HL-60/S4 (cell line): Measurements from ENCODE around the gene ZNF618.
"Not testable (repeated sequence)": the region's sequence is repeated elsewhere in the genome, so short reads cannot be mapped to it uniquely, and the experiment has no call there.

ENCODE experiments used
- in situ Hi-C: fragments of 300-500 bp; cut with MboI; formaldehyde crosslinking; loops from 2 replicates; pipeline ENCODE4 v1.14.3; 2022; ENCODE audit warnings: low sequenced_read_pairs

The ZNF618 gene

DNA sequence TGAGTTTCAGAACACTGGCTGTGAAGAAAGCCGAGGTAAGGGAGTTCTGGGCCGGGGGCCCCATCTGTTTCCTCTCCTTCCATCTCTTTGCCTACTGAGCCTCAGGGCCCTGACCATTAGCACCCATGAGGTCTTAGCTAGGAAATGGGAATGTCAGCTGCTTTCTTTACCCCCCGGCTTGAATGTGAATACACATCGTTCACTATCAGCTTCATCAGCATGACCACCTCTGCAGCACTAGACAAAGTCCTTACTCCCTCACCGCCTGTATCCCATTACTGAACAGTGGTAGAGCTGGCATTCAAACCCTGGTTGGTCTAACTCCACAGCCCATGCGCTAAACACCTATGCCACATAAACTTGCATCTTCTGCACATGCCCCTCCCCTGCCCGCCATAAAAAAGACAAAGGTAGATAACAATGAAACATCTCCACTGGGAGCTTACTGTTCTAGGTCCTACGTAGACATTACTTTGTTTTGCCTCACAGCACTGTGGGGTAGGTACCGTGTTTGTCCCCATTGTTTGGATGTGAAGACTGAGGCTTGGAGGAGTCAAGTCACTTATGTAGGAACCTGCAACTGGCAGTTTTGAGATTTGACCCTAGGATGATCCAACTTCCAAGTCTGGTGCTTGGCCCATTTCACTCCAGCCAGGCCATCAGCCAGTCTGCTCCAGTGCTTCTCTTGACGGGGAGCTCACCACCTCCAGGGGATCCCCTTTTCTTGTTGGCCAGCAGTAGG lies 108.7 kb downstream of the ZNF618 start:
- in situ Hi-C loops = no loop called here

DNA sequence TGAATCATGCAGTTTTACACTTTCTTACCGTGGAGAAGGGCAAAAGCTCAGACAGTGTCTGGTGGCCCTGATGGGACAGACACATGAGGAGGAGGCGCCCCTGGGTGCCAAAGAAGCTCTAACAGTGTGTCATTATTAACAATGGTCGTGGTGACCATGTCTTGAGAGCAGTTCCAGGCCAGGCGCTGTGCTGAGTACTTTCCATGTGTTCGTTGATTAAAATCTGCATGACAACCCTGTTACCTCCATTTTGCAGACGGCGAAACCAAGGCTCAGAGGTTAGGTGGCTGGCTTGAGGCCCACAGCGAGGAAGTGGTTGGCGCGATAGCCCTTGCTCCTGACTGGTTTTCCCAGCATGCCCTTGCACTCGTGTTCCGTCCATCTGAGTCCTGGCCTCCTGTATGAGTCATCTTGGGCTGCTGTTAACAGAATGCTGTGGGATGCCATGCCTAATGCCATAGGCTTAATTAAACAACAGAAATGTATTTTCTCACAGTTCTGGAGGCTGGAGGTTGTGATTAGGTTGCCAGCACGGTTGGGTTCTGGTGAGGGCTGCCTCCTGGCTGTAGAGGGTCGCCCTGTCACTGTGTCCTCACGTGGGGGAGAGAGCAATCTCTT lies 110.0 kb downstream of the ZNF618 start:
- in situ Hi-C loops = no loop called here

DNA sequence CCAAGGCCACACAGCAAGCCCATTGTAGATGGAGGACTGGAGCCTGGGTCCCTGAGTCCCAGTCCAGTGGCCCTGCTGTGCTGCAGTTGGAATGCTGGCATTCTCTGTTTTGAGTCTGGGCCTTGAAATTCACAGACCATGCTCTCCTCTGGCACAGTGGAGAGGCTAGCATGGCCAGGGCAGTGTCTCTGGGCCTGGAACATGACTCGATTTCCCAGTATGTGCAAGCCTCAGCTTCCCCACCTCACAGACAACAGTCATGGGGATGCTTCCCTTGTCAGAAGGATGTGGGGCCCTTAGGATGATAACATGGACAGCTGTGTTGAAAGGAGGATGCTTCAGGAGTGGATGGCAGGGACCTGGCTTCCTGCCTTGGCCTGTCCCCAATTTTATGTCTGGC lies 110.8 kb downstream of the ZNF618 start:
- in situ Hi-C loops = no loop called here

DNA sequence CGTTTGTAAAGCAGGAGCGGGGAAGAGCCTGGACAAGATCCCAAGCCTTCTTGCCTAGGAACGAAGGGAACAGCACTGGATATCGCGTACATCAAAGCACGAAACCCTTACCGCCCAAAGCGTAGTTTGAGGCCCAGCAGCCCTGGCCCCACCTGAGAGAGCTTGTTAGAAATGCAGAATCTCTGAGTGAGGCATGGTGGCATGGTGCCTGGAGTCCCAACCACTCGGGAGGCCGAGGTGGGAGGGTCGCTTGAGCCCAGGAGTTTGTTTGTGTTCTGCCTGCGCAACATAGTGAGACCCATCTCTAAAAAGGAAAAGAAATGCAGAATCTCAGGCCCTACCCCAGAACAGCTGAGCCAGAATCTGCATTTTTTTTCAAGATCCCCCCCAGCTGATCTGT lies 111.4 kb downstream of the ZNF618 start:
- in situ Hi-C loops = no loop called here

DNA sequence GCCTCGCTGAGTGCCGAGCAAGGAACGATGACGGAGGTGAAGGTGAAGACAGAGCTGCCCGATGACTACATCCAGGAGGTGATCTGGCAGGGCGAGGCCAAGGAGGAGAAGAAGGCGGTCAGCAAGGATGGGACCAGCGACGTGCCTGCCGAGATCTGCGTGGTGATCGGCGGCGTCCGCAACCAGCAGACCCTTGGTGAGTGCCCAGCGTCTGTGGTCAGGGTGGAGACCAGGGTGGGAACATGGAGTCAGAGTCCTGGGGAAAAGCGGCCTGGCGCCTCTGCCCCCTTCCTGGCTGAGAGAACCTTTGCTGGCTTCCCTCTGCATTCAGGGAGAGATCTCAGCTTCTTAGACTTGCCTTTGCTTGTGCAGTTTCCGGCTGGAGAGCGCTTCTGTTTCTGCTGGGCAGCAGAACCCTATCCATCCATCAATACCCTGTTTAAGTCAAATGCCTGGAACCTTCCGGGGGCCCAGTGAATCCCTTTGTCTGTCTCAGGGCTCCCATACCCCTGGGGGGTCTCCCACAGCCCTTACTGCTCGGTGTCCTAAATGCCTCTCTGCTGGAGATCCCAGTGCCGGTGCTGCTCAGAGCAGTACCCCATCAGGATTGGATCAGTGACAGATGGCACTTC lies 112.4 kb downstream of the ZNF618 start:
- in situ Hi-C loops = no loop called here

DNA sequence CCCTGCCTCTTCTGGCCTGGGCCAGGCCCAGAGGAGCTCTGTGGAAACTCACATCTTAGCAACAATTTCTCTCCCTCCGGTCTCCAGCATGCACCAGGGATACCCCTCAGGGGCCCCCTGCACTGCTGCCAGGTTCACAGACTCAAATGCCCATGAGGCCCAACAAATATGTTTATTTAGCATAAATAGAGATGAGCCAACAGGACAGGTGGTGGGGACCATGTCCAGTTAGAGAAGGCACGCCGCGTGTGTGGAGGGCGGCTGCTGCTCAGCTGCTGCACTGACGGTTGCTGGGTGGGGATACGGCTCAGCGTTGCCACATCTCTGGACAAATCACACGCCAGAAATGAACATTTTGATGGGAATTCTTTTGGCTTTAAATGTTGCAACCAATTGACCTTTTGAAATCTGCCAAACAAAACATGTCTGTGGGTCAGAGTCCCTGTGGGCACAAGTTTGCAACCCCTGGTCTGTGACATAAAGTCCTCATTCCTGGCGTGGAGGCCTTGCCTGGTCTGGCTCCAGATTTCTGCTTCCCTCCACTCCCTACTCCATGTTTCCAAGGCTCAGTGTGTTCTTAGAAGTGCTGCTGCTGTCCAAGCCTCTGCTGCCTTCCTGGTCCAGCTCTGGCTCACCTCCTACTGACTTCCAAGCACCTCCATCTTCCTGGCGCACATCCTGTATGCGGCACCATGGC lies 113.1 kb downstream of the ZNF618 start:
- in situ Hi-C loops = no loop called here

DNA sequence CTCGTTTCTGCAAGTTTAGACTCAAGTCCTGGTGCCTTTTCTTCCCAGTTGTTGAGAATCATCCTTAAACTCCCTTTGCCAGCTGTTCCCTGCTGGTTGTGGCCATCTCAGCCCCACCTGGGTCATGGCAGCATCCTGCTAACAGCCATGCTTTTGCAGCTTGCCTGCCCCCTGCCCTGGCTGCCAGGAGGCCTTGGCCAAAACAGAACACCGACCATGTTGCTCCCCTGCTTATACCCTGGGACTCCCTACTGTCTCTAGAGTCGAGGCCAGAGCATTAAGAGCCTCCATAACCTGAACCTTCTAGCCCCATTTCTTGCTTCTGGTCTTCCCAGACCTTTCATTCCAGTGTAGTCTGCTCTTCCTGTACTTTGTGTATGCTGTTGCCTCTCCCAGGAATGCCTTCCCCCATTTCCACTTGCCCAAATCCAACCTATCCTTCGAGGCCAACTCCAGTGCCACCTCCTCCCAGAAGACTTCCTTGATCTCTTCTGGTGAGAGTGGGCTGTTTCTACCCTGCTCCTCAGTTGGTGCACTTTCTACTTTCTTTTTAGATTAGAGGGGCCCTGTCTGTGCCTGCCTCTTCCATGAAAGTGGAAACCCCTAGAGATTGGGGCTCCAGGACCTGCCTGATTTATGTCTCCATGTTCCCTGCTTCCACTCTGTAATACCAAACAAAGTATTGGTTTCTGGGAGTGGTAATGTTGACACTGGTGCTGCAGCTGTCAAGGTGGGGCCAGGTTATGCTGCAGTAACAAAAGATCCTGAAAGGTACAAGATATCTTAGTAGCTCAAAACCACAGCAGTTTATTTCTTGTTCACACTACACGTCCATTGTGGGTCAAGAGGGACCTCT lies 113.8 kb downstream of the ZNF618 start:
- in situ Hi-C loops = no loop called here

DNA sequence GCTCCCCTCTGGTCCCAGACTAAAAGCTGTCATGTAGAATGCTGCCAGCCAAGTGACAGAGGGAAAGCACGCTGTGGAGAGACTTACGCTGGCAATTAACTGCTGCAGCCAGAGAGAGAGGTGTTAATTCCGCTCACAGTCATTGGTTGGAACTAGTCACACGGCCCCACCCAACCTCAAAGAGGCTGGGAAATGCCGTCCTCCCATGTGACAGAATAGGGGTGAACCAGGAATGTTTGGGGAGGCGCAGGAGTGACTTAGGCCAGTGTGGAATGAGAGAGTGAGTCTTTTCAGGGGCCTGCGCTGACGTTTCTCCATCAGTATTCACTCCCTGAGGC lies 114.4 kb downstream of the ZNF618 start:
- in situ Hi-C loops = no loop called here

DNA sequence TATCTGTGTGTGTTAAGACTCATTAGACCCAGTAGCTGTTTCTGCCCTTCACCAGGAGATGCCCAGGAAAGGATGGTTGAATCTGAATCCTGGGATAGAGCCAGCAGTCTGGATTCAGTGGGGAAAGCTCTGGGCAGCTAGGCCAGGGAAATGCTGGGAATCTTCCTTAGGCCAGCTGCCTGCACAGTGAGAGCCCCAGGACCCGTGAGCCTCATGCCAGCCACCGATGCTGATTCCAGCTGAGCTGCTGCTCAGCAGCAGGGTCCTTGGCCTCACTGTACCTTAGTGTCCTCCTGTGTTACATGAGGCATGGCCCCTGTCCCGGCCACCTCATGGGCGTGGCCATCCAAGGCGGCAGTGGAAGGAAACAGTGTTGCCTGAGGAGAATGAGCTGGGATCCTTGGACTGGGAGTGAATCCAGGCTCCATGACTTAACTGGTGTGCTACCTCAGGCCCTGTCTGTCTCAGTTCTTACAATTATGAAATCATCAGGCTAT lies 114.9 kb downstream of the ZNF618 start:
- in situ Hi-C loops = no loop called here

DNA sequence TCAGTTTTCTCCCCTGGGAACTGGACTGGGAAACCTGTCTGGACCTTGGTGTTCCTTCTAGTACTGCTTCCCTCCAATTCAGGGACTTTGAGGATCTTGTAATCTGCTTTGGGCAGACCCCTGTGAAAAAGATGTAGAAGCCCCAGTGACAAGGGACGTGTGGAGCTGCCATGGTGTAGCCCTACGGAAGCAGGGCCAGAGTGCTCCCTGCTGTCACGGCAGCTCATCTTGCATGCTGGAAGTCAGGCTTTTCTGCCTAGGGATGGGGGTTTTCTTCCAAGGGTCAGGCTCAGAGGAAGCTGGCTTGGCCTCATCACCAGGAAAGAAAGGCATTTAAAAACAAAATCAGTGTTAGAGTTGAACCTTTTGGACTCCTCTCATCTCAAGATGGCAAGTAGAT lies 115.6 kb downstream of the ZNF618 start:
- in situ Hi-C loops = no loop called here

DNA sequence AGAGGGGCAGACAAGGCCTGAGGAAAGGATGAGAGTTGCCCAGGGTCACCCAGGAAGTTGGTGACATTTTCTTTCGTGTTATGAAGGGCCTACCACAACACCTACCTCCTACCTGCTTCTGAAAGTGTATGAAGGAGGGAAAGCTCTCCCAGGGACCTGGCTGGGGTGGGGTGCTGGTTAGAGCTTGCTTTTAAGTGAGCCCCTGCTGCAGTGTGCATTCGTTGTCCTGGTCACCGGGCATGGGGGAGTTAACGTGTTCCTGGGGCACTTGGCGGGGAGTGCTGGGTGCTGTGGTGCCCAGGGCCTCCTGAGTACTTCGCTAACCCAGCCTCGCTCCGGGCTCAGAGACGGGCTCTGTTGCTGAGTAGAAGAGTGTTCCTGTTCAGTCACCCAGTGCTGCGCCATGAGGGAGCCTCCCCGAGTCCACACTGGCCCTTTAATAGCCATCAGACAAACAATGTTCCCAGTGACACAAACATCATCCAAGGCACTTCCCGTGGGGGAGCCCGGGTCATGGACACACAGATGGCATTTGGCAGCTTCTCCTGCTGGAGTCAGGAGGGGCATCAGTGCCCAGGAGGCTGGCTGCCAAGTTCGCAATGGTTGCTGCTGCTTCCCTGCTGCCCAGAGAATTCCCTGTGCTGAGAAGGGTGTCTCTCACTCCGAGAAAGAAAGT lies 116.3 kb downstream of the ZNF618 start:
- in situ Hi-C loops = no loop called here

DNA sequence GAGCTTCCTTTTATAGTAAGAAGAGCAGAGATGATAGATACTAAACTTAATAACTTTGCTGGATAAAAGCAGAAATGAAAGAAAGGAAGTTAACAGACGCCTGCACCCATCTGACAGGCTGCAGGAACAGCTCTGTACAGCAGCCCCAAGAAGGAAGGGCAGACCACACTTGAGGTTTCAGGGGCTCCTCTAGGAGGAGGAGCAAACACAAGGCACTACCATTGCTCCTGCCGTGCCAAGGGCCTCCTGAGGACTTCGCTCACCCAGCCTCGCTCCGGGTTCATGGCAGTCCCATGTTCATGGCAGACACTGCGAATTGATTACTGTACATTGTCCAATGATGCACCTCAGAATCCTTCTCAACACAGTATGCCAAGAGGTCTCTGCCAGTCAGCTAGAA lies 116.9 kb downstream of the ZNF618 start:
- in situ Hi-C loops = no loop called here

DNA sequence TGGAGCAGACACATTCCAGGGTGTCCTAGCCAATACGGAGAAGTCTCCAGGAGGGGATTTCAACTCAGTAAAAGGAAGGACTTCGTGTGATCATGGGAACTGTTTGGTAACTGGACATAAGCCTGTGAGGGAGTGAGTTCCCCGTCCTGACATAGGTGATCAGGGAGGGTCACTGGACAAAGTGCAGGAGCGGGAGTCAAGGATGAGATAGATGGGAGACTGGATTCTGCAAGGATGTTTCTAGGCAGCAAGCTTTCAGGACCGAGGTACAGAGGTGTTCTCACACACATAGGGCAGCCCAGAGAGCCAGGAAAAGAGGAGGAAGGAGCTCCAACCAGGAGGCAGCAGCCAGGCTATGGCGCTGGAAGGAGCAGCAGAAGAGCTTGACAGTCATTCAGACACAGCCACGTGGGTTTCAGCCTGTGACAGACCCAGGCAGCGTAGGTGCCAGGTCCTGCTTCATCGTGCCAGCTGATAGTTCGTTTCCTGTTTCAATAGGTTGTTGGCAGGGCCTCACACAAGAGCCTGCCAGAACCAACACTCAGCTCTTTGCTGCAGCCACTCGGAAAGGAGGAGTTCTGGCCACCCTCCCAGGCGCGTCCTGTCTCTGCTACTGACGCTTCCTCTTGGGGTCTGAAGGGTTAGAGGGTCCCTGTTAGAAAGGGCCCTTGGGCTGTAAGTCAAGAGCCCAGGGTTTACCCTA lies 117.9 kb downstream of the ZNF618 start:
- in situ Hi-C loops = no loop called here

DNA sequence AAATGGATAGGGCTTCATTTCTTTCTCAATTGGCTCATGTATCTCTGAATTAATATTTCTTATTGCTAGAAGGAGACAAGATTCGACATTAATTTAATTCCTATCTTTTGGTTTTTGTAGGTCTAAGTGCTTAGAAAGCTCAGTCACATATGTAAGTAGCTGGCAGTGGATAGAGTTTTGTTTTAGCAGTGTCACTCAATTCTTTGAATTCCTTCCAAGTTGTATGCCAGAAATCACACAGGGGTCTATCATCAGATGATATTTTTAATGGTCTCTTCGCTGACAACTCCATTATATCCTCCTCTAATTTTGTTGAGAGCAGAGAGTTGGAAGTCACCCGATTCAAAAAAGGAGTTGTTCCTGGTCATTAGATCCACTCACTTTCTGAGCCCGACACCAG lies 119.3 kb downstream of the ZNF618 start:
- in situ Hi-C loops = no loop called here

DNA sequence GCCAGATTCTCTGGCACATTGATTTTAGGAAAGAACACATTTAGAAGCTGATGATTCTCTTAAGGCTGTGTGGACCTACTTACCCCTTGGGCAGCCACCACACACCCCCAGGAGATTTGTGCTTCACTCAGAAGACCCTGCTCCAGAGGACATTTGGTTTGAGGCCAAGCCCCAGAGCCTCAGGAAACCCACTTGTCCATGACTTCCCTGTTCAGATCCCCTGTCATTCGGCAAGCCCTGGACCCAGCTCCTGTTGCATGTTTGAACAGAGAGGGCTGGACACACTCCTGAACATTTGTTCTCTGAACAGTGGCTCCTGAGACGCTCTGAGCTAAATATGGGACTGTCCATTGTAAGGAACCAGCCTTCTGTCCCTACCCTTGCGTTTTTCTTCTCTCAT lies 119.9 kb downstream of the ZNF618 start:
- in situ Hi-C loops = no loop called here

DNA sequence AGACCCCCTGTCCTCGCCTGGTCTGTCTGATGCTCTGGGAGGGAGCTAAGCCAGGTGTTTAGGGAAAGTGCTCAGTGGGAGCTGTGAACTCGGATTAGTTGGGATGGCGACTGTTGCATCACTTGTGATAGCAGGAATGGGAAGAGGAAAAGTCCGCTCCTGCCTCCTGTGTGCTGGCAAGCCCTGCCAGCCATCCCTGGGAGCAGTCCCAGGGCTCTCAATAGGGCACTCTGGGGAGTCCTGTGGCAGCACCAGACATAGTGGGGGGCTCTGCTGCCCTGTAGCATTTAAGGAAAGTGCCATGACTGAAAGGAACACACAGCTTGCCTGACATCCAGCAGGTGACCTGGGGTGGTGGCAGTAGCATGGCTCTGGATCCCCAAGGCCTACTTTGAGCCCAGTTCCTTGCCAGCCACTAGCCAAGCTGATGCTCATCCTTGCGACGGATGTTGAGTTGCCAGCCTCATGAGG lies 120.5 kb downstream of the ZNF618 start:
- in situ Hi-C loops = no loop called here

DNA sequence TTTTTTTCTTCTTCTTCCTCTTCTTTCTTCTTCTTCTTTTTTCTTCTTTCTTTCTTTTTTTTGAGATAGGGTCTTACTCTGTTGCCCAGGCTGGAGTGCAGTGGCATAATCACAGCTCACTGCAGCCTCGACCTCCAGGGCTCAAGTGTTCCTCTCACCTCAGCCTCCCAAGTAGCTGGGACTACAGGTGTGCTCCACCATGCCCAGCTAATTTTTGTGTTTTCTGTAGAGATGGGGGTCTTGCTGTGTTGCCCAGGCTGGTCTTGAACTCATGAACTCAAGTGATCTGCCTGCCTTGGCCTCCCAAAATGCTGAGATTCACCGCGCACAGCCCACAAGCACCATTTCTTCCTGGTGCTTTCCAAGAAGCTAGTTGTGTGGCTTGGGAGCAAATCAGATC lies 121.0 kb downstream of the ZNF618 start:
- in situ Hi-C loops = not testable (repeated sequence)

DNA sequence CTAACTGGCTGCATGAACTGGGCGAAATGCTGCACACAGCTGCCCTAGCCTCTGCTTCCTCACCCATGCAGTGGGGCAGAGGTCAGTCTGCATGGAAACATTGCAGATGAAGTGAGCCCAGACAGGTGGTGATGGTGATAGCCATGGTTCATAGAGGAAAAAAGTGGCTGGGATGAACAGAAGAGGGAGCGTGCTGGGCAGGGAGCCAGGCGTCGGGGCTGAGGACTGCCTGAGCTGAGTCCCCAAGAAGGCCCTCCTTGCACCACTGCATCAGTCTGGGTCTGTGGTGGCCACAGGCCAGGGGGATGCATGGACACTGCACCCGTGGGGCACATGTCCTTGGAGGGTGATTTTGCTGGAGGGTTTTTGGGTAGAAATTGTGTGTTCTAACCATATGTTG lies 121.5 kb downstream of the ZNF618 start:
- in situ Hi-C loops = no loop called here

DNA sequence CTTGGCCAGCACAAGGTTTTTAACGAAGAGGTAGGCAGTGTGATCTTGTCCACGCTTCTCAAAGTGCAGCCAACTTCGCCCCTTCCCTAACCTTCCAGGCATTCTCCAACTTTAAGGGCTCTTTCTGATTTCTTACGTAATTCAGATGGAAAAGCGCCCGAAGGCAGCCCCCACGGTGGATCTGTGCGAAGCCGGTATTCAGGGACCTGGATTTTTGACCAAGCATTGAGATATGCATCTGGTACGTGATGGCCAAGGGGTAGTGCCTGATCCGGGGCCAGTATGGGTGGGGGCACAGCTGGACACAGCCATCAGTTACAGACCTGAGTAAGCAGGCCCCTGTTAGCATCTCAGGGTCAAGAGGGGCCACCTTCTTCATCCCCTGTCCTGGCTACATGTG lies 122.0 kb downstream of the ZNF618 start:
- in situ Hi-C loops = no loop called here
